NCI-H187 (cell line): Measurements from ENCODE around the gene LPP.
"Not testable (repeated sequence)": the region's sequence is repeated elsewhere in the genome, so short reads cannot be mapped to it uniquely, and the experiment has no call there.

ENCODE experiments used
- DNase-seq, 2 experiments: peaks; one replicate each; lab custom pipeline; 2025; lab: John Stamatoyannopoulos, UW

The LPP gene, protein sequence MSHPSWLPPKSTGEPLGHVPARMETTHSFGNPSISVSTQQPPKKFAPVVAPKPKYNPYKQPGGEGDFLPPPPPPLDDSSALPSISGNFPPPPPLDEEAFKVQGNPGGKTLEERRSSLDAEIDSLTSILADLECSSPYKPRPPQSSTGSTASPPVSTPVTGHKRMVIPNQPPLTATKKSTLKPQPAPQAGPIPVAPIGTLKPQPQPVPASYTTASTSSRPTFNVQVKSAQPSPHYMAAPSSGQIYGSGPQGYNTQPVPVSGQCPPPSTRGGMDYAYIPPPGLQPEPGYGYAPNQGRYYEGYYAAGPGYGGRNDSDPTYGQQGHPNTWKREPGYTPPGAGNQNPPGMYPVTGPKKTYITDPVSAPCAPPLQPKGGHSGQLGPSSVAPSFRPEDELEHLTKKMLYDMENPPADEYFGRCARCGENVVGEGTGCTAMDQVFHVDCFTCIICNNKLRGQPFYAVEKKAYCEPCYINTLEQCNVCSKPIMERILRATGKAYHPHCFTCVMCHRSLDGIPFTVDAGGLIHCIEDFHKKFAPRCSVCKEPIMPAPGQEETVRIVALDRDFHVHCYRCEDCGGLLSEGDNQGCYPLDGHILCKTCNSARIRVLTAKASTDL

DNA sequence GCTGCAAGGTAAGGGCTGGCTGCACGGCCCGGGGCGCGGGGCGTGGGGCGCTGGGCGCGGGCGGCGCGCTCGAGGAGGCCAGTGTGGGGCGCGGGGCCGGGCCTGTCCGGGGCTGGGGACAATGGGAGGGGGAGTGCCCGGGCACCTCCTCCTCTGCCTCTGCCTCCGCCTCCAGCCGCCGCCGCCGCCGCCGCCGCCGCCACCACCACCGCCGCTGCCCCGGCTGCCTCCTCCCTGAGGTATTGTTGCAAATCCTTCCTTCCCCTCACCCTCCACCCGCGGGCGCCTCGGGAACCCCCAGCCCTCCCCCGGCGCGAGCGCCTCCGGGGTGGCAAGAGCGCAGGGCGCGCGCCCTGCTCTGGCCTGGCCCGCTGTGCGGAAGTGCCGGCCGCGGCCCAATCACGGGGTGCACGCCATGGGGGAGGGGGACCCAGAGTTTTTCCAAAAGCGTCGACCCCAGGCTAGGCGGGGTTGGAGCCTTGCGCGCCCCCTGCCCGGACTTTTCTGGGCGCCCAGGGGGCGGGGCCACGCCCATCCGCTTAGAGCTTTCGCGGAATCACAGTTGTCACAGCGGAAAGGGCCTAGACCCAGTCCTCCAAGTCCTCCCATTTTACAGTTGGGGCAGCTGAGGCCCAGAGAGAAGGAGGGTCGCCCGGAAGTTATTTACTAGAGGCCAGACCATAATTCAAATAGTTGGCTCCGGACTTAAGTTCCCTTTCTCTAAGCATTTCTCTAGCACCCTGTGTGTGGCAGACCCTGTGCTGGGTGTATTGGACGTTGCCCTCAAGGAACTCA is at the start of gene LPP:
Gene LPP, plus strand, starts transcription at position 144 of the 795 bp plus-strand sequence. CDS start 251,964 bp downstream, outside the sequence.
- no peak for DNase-seq

- DNase-seq, result no peak
Observed at GRCh38 chr3:188106006-188106405, 48.0 kb upstream of the LPP start.

GRCh38 chr3:188106454-188106853 is 47.5 kb upstream of the LPP start:
- no peak for DNase-seq

- no peak for DNase-seq
Observed at GRCh38 chr3:188106887-188107830, 46.8 kb upstream of the LPP start.

- no peak for DNase-seq
Observed at GRCh38 chr3:188108703-188109412, 45.1 kb upstream of the LPP start.

DNA sequence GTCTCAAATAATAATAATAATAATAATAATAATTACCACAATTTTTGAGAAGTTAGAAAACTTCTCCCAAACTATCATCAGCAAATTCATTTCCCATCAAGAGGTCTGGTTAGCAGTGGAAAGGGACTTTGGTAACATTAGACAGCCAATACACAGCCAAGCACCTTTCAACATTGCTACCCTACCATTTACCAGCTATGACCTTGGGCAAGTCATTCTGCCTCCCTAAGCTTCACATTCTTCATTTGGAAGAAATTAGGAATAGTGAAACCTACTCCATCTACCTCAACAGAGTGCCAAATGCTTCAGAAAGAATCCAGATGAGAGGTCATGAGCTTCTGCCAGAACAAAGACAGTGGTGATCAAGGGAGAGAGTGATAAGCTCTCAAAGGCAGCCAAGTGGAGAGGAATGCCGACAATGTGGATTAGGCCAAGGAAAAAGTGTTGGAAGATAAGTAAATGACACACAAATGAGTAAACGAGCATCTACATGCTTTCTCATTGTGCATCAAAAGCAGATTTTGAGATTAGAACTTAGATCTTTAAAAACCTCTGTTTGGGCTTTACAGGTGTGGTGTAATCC is 42.9 kb upstream of the LPP start:
- DNase-seq, result no peak

- no peak for DNase-seq
Observed at GRCh38 chr3:188113756-188114155, 40.2 kb upstream of the LPP start.

DNA sequence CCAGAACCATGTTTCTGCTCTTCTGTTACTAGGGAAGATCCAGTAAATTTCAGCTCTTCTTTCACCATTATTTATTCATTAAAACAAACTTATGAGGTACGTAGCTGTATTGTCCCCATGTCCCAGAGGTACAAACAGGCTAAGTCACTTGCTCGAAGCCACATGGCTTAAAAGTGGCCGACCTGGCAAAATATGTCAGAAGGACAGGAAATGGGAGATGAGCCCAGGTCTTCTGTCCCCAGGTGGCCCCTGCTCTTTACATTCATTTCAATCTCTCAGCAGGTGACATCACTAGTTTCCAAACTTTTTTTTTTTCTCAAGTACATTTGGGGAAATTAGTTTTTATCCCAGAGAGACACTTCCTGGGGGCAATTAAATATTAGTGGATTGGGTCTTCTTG is 34.1 kb upstream of the LPP start:
- DNase-seq, result no peak

- no peak for DNase-seq
Observed at GRCh38 chr3:188122571-188123169, 31.3 kb upstream of the LPP start.

DNA sequence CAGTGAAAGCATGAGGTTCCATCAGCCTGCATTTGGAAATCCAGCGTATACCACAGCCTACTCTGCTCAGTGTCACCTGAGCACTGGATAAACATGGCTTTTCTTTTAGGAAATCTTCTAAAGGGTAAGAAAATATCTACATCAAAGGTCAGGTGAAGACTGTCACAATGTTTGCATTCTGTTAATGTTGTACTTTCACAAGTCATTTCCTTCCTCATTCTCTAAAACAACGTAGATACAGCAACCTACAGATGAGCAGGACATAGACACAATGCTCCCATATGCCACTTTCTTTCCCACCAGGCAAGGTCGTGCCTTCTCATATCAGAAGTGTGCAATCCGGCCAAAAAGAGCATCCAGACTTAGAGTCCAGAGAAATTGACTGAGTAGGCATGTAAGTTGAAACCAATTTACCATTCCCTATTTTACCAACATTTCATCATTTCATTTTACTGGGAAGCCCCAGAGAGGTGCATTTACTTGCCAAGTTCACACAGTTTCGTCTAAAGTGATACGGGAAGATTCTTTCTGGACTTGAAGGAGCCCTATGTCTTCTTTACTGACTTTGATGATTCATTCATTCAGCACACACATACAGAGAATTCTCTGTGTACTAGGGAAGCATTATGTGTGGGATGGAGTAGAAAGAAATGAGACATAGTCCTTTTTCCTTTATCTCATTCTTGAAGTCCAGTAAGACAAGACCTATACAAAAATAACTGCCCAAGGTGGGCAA is 30.6 kb upstream of the LPP start:
- DNase-seq, result no peak

- no peak for DNase-seq
Observed at GRCh38 chr3:188124184-188124583, 29.8 kb upstream of the LPP start.

DNA sequence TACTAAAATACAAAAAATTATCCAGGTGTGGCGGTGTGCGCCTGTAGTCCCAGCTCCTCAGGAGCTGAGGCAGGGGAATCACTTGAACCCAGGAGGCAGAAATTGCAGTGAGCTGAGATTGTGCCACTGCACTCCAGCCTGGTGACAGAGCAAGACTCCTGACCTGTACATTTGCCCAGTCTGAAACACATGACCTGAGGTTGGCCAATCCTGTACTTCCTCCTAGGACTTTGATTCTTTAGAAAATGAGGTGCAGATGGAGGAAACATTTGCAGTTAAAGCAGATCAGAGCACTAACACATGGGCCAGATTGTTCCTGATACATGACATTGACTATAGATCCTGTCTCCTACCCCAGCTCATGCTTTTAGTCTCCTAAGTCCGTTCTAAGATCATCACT is 28.9 kb upstream of the LPP start:
- no peak for DNase-seq

DNA sequence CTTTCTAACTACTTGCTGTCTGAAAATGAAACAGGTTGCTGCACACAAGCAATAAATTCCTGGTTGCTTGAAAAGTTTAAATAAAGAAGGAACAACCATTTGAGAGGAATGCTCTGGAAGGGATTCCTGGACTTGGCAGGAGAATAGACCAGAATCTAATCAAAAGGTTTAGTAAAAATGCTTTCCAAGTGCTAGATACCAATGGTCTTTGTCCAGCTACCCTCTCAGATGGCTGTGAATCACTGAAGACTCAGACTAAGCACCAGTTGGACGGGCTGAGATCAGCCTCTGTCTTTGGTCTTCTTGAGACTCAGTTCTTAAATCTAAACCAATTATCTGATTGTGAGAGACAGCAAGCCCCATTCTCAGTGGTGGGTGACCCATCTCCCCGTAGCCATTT is 27.7 kb upstream of the LPP start:
- DNase-seq, result no peak

- DNase-seq, result no peak
Observed at GRCh38 chr3:188126934-188127333, 27.0 kb upstream of the LPP start.

DNA sequence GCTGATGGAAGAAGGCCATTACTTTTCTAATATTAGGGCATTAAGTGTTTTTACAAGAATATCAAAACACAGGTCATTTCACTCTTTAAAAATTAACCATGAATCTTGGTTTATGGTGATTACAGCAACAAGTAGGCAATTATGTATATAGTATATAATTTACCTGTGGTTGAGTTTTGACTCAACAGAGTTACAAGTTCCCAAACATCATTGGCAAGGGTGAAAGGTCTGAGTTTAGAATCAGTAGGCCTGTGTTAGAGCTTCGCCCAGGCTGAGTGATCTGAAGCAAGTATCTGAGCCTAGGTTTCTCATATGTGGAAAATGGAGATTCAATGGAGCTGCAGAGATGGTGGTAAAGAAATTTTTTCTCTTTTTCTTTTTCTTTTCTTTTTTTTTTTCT is 25.1 kb upstream of the LPP start:
- DNase-seq, result no peak

- DNase-seq, result not testable (repeated sequence)
Observed at GRCh38 chr3:188131023-188131422, 22.9 kb upstream of the LPP start.

DNA sequence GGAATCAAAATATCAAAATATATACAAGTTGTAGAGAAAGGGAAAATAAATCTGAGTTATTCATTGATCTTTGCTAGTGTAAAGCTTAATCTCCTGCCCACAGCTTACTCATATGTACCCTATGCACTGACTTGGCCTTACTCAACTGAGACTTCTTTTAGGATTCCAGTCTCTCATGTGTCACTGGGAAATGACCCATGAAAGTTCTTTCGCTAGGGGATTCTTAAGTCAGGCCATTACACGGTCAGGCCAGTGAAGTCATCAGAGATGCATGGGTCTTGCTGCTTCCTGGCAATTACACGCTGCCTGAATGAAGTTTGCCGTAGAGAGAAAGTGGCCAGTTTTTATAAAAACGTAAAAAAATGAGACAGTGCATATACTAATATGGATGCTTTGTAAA is 20.7 kb upstream of the LPP start:
- DNase-seq, result no peak

- DNase-seq, result no peak
Observed at GRCh38 chr3:188133646-188134045, 20.3 kb upstream of the LPP start.

- DNase-seq, result no peak
Observed at GRCh38 chr3:188134079-188134478, 19.9 kb upstream of the LPP start.

DNA sequence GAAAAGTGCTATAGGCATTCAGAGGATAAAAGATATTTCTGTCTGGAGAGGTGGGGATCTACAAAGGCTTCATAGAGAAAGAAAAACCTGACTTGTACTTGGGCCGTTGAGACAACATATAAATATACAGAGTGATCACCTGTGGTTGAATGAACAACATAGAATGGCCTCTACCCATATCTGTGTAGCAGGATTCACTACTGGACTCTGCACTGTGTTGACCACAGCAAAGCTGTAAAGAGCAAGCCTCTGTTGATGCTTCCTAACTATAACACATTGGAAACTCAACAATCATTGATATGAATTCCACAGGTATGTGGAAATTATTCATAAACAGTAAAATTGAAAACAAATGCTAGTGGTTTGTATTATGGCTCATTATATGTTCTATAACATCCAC is 19.1 kb upstream of the LPP start:
- DNase-seq, result no peak
